GM18499 (cell line): ENCODE data around the gene SCGB2B2.

Source experiments
- ATAC-seq: cut with Tn5 transposase; IDR thresholded peaks from one replicate; pipeline ENCODE4 v1.9.1; 2021; ENCODE audit warnings: moderate number of reproducible peaks; ENCODE audit not compliant: insufficient read depth, unreplicated experiment

SCGB2B2 gene

GRCh38 chr19:34633802-34634201 lies 43.2 kb downstream of the SCGB2B2 start:
- ATAC-seq = no peak
